C4-2B (cell line): ENCODE results near the gene CTTNBP2.

Experiments
- CTCF ChIP-seq: fragments of 450-650 bp; conservative IDR thresholded peaks from 2 replicates; pipeline ENCODE4 v1.5.1; 2017; ENCODE audit warnings: mild to moderate bottlenecking
- ZFX ChIP-seq: fragments of 450-650 bp; IDR thresholded peaks from 2 replicates; pipeline ENCODE4 v1.6.1; 2017

DNA sequence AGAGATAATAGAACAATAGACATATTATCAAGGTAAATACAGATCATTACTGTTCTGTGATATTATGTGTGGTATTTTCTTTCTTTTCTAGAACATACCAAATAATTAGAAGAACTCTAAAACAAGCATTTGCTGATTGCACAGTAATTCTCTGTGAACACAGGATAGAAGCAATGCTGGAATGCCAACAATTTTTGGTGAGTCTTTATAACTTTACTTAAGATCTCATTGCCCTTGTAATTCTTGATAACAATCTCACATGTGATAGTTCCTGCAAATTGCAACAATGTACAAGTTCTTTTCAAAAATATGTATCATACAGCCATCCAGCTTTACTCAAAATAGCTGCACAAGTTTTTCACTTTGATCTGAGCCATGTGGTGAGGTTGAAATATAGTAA, 207.9 kb downstream of the CTTNBP2 start:
- TF ChIP-seq CTCF (no peak), ZFX (no peak)
